ENCODE measurements around the gene TMEM107.
A peak's percentile ranks its signal among the peaks of the same experiment; 100 is the strongest.

TMEM107 gene

DNA sequence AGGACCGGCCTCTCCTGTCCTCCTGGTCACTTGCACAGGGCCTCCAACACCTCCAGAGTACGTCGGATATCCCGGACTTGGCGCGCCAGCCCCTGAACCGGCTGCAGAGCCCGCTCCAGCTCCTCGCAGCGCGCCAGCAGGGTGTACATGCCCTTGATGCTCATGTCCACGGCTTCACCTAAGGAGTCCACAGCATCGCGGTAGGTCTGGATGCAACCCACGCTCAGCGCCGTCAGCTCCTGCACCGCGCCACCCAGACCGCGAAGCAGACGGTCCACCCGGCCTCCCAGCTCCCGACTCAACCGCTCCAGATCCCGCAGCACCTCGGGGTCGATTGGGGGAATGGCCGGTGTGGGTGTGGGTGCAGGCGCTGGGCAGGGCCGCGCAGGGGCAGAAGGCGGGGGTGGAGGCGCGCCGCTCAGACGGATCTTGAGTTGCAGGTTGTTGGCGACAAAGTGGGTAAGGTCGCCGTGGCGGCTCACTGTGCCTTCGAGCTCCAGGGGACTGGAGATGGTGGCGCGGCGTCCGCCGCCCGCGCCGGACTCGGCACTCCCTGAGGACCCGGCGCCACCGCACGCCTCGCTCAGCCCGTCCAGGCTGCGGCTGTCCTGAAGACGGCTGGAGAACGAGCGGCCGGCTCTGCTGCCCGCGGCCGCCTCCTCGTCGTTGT, 13.0 kb upstream of the TMEM107 start:
- DNase-seq: peak; percentile 29

DNA sequence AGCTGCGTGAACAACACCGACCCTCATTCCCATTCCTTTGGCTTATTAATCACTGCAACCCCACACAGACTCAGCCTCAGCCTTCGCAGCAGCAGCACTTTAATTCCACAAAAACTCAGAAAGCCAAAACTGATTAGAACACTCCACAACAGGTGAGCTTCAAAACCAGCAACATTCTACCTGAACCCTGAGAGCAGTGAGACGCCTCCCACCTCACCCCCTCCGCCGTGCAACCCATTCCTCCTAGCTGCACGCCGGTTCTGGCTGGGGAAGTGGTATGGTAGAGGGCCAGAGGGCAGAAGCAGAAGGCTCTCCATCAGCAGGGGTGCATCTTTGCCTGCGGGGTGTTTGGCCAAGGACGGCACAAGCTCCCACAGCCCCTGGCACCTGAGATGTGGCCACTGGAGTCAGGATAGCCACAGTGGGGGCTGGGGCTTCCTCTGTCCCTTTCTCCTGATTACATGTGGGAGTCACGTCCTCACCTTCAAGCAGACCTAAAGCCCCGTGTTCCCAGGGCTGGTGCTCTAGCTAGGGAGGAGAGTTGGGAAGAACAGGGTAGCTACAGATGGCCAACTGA, 12.2 kb upstream of the TMEM107 start:
- peak; percentile 30 for DNase-seq

DNA sequence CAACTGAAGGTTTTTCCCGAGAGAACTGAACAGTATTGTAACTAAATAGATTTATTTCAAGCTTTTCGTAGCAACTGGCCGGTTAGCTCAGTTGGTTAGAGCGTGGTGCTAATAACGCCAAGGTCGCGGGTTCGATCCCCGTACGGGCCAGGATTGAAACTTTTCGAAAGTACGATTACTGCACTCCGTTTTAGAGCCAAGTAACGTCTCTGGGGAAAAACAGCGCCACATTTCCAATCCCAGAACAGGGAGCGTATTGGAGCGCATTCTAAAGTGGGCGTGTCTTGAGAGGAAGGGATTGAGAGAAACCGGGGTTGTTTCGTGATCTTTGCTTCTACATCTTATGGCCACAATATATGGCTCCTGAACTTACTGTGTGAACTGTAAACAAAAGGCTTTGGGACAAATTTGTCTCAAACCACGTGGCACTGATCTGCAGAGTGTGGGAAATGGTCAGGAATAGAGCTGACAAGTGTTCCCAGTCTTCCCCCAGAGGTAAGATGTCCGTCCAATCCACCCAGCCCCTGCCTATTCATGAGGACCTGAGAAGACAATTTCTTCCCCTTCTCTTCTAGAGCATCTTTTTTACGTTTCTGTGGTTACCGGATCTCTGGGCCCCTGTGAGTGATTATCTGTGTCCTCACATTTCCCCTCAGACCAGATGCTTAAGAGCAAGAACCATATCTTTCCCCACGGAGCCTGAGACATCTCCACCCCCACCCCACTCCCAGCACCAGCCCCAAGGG, 11.5 kb upstream of the TMEM107 start:
- DNase-seq: peak; percentile 97

DNA sequence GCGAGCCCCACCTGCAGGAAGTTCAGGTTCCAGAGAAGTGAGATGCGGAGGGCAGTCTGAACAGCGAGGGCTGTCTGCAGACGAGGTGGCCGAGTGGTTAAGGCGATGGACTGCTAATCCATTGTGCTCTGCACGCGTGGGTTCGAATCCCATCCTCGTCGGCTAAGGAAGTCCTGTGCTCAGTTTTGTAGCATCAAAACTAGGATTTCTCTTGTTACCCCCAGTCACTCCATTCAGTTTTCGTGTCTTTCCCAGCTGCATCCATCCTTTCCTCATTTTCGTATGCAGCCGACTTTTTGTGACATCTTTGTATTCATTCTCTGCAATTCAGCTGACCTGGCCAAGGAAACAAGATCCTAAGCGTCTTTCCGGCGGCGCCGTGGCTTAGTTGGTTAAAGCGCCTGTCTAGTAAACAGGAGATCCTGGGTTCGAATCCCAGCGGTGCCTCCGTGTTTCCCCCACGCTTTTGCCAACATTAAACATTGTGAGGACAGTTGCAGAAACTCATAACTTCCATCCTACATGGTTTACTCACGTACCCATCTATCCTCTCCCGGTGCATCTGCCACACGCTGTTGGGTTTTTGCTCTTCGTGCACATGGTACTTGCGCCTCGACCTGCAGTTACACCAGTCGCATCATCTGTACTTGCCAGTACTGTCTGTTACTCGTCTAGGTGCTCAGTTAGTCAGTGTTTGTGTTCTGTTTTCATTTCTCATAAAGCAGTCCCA, 10.8 kb upstream of the TMEM107 start:
- peak; percentile 94 for DNase-seq

DNA sequence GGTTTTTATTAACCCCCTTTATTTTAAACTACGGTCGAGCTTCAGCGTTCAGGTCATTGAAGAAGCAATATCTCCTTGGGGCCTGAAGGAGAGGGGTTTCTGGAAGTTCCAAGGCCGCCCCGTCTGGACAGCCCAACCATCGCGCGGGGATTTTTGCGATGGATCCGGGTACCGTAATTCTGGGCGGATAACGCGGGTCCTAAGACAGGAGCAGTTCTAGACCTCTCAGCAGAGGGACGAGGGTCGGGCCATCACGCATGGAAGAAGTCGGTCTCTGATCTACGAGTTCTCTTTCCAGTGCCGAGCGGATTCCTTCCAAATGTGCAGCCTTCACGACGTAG, 10.2 kb upstream of the TMEM107 start:
- no peak for DNase-seq

DNA sequence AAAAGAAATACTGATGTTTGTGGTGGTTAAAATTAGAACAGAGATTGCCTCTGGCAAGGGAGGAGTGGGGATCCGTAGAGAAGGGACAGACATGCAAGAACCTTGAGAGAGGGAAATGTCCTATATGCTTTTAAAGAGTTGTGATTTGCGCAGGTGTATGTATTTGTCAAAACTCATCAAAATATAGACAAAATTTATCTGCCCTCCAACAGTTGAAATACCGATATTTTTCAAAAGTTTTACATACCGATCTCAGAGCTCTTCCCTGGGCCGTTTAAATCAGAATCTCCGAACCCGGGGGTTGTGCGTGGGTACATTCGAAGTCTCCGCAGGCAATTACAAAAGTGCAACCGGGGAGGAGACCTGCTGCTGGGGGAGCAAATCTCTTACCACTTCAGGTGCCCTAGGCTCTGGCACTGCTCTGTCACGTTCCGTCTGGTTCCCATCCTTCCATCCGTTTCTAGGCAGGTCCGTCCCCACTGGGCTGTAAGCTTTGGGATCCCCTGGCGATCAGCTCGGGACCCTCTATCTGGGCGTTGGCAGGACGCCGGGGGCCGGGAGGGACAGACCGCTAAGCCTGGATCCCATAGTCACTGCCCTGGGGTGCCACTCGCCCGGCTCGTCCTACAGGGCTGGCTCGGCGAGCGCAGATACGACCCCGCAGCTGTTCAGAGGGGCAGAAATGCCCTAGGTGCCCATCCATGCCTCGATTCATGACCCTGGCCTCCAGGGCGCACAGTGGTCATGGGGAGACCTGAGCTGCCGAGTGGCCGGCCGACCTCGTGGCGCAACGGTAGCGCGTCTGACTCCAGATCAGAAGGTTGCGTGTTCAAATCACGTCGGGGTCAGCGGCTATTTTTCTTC, 9.6 kb upstream of the TMEM107 start:
- DNase-seq: peak; percentile 73

DNA sequence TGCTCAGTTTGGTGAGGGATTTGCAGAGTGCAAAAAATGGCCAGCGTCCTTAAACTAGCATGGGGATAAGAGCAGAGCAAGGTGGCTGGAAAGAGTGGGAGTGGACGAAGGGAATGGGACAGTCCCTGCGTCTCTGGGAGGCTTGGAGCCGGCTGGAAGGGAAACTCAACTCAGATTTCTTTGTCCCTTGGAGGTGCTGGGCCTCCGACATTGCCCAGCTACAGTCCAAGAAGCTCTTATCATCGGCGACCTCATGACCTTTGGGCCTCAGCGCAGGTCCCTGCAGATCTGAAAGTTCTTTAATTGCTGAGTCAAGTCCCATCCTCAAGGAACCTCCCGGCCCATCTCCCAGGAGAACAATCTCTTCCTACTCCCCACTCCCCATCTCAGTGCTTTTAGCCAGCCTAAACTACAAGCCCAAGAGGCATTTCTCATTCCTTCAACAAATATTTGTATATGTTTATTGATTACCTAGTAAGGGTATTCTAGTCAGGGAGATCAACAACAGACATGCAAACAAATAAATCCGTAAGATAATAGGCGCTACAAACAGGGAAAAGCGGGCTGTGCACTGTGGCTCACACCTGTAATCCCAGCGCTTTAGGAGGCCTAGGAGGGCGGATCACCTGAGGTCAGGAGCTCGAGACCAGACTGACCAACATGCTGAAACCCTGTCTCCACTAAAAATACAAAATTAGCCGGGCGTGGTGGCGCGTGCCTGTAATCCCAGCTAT, 985 bp upstream of the TMEM107 start:
- no peak for DNase-seq

DNA sequence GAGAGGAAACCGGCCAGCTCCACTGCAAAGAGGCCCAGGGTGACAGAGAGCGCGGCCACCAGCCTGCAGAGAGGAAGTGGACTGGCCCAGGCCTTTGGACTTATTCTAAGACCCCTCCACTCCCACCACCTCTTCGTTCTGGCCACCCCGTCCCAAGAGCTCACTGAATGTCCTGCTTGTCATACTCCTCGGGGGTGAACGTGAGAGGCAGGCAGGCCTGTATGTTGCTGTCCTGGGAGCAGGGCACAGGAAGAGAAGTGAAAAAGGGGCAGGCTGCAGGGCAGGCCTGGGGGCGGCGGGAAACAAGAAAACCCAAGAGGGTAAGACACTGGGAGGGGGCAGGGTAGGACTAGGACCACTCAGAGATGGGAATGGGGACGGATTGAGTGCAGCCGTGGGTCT, 384 bp downstream of the TMEM107 start:
- DNase-seq: peak; percentile 40

DNA sequence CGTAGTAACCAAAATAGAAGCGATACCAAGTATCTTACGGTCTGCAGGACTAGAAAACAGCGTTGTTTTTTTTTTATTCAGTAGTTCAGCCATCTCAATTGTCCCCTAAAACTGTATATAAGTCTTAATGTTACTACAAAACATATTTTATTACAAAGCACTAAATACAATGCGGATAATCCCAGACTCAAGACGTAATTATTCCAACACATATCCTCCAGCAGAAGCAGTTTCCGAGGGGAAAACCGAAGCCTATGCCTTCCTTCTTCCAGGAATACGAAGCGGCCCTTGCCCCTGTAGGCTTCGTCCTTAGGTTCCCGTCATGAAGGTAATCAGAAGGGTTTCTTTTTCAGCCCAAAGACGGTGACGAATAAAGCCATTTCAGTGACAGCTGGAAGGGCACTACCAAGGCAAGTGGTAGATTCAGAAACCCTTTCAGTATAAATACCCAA, 2.3 kb downstream of the TMEM107 start:
- peak; percentile 72 for DNase-seq

DNA sequence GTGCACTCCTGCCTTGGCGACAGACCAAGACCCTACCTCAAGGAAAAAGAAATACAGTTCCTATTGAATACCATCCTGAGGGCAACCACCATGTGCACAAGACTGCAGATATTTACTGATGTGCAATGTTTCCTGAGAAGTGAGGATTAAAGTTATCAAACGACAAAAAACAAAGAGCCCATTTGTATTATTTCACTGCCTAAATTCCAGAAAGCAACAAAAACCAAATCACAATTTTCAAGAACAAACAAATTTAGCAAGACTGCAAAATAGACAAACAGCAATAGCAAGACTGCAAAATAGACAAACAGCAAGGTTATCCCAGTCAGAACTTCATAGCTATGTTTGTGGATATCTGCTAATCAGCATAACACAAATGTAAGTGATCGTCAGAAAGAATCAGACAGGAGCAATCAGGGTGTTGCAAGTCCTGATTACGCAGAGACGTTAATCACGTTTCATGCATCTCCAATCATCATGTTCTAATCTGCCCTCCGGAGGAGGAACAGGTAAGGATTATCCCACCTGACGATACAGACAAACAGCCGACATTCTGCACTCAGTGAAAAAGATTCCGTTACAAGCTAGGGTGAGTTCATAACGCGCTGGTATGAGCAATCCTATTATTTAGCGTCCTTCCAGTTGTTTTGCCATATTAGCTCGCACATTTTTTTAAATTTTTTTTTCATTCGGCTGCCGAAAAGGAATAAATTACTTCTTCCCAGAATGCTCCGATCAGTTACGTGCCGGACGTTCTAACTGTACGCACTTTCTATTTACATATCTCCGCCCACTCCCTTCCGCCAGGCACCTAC, 2.9 kb downstream of the TMEM107 start:
- DNase-seq: peak; percentile 91

DNA sequence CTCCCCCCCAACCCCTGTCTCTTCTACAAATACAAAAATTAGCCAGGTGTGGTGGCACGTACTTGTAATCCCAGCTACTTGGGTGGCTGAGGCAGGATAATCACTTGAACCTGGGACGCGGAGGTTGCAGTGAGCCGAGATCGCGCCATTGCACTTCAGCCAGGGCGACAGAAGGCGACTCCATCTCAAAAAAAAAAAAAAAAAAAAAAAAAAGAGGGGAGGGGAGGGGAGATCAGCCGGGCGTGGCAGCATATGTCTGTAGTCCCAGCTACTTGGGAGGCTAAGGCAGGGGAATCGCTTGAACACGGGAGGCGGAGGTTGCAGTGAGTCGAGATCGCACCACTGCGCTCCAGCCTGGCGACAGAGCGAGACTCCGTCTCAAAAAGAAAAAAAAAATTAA, 6.0 kb downstream of the TMEM107 start:
- peak; percentile 60 for DNase-seq

DNA sequence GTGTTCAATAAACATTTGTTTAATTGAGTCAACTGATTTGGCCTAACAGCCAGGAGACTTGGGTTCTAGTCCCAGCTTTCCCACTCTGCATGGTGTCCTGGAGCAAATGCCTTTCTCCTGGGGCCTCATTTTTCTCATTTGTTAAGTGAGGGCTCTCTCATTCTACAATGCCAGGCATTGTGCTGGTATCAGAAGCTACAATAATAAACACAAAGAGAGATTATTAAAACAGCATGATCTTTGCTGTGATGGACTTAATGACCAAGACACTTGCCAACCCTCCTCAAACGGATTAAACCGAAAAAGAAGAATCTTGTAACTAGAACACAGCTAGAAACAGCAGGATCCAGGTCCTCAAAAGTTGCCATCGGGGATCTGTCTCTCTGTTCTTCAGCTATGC, 8.7 kb downstream of the TMEM107 start:
- no peak for DNase-seq

DNA sequence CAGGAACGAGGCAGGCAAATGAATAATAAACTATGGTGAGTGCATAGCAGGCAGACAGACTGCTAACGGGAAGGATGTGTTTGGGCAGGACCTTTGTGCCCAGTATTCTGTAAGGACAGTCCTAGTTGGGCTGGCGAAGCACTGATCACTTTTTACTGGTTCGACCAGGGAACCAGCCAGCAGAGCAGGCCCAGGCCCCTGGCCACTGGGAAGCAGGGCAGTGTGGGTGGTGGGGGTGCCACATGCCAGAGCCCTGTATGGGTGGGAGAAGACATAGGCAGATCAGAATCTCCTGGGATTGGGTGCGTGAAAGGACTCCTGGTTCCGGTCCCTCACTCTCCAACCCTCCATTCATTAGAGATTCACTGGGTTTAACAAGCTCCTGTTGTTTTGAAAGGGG, 9.4 kb downstream of the TMEM107 start:
- DNase-seq: no peak

DNA sequence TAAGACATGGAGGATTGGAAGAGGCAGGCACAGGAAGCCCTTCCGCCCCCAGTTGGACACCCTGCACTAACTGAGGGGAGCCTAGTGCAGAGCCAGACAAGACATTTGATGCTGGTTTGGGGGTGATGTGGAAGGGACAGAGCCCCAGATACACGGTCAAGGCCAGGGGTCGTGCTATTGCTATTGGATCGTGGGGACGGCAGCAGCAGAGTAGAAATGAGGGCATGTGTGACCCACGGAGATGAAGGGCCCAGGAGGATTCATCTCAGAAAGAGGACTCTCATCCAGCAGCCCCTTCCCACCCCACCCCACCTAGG, 11.4 kb downstream of the TMEM107 start:
- no peak for DNase-seq

DNA sequence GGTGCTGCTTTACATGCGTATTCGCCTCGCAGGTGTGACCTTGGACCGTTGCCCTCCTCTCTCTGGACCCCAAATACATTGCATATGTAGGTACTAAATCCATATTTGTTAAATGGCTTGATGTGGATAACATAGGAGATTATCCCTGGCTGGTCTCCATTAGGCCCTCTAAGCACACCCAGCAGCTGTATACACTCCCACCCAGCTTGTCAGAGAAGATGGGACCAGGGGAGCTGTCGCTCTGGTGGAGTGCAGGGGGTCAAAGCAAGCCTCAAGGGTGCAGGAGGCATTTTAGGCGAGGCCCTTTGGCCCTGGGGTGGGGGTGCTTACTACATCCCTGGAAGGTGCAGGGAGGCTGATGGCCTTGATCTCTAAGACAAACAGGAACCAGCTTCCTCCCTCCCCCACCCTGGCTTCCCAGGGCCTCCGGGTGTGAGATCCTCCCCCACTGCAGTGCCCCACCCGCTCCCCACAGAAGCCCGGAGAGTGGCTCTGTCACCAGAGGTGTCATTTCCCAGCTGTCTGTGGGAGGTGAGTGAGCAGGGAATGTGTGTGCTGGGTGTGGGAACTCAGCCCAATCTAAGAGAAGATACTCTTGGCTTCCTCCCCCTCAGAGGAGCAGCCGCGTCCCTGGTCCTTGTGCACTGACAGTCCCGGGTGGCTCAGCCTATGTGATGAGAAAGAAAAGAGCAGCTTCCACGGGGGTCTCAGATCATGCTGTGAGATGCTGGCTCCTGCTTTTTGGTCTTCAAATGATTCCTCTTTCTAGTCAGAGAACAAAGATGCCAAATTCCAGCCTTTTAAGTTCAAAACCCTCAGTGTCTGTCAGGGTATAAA, 12.0 kb downstream of the TMEM107 start:
- peak; percentile 54 for DNase-seq

DNA sequence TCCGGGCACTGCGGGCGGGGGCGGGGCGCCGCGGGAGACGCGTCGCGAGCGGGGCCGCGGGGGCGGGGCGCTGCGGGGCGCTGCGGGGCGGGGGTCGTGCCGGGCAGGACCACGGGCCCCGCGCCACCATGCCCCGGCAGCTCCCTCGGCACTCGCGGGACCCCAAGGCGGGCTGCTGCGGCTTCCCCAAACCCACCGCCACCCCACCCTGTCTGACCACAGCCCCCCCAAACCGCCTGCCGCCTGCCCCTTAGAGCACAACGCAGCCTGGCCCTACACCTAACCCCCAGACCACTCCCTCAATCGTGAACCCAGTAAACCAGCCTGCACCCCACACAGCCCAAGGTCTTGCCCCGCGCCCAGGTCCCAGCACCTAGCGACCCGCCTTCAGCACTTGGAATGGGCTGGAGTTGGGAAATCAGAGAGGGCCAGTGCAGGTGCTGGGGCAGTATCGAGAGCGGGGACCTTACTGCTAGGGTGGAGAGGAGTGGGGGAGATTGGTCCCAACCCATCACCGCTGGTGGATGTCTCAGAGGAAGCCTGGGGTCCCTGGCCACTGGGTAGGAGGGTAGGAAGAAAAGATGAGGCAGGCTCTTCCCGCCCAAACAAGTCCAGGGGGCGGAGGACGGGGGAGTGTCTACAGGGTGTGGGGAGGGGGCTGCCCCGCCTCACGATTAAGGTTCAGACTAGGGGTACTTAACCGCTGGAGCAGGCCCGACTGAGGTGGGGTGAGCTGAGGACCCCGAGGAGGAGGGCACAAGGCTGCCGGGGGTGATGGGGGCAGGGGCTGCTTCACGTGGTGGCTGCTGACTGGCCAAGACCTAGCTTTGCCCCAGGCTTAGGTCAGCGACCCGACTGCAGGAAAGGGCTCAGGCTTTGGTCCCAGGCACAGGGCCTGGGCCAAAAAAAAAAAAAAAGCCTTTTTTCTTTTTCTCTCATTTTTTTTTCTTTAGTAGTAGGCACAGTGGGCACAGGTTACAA, 12.9 kb downstream of the TMEM107 start:
- DNase-seq: no peak

DNA sequence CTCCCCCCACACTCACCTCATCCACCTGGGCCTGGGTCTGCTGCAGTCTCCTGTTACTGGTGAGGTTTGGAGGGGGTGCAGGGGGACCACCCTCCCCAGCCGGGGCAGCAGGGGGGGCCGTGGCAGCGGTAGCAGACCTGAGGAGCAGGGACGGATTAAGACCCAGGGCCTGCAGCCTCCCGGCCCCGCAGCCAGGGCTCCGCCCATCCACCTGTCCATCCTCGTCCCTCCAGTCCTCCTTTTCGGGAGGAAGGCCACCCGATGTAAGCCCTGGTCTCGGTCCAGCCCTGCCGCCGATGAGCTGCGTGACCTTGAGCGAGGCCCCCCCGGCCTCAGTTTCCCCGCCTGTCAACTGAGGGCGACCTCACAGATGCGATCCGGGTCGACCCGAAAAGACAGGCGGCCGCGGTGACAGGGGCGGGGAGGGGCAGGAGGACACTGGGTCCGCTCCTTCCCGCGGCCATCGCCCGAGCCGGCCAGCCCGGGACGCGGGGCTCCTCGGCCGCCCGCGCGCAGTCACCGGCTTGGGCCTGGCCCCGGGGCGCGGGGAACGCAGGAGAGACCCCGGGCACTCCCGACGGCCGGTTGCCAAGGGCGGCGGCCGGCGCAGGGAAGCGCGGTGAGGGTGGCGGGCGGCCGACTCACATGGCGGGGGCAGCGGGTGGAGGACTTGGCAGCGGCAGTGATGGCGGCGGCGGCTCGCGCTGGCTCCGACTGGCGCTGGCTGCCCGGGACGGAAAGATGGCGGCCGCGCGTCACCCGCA, 13.8 kb downstream of the TMEM107 start, which contains the start of gene VAMP2:
Gene VAMP2, minus strand, starts transcription at position 716 of the 764 bp plus-strand sequence. Its CDS starts 69 bp downstream, at position 647.
- peak; percentile 71 for DNase-seq
